Activated naive CD8-positive, alpha-beta T cell treated with anti-CD3 and anti-CD28 coated beads, Interleukin-2, amount 50 U/mL, for 24 hours (primary cell): ENCODE data around the gene GSDMA.

Source experiments
- ATAC-seq: fragments of 150-1000 bp; cut with Tn5 transposase; one replicate; pipeline ENCODE4 v1.10.0; 2021
- DNase-seq: peaks from one replicate; pipeline ENCODE4 v3.0.0; 2021
- H3K27ac Mint-ChIP-seq: one replicate; pipeline ENCODE4 v1.8.0; 2021; ENCODE audit warnings: mild to moderate bottlenecking, mixed read lengths
- H3K27me3 Mint-ChIP-seq: one replicate; pipeline ENCODE4 v1.8.0; 2021; ENCODE audit warnings: mixed read lengths
- H3K36me3 Mint-ChIP-seq: one replicate; pipeline ENCODE4 v1.8.0; 2021; ENCODE audit warnings: low read depth, mixed read lengths
- H3K4me1 Mint-ChIP-seq: one replicate; pipeline ENCODE4 v1.8.0; 2021; ENCODE audit warnings: mixed read lengths
- H3K4me3 Mint-ChIP-seq: one replicate; pipeline ENCODE4 v1.8.0; 2021; ENCODE audit warnings: mild to moderate bottlenecking, moderate library complexity, mixed read lengths
- H3K9me3 Mint-ChIP-seq: one replicate; pipeline ENCODE4 v1.8.0; 2021; ENCODE audit warnings: mixed read lengths

GSDMA gene

GRCh38 chr17:40015005-40015997, 52.5 kb downstream of the GSDMA start, which contains the start of gene CSF3:
CSF3 (plus strand) TSS chr17:40015440; CDS start chr17:40015475, 35 bp downstream.
- peaks cover 1% of the 10 kb centered on the region for H3K27me3 Mint-ChIP-seq
- no peak within 1 kb of the TSS for H3K4me3 Mint-ChIP-seq
- peaks cover 1% of the 10 kb centered on the region for H3K36me3 Mint-ChIP-seq
- DNase-seq, result no peak
- no peak for ATAC-seq
- H3K9me3 Mint-ChIP-seq, result no peaks in the 10 kb centered on the region
- peaks cover 2% of the 10 kb centered on the region for H3K4me1 Mint-ChIP-seq
- H3K27ac Mint-ChIP-seq, result no peak within 1 kb of the TSS

GRCh38 chr17:40015998-40016985, 53.5 kb downstream of the GSDMA start:
- ATAC-seq (no peak), DNase-seq (no peak)
- no peaks in the 10 kb centered on the region for H3K4me1 Mint-ChIP-seq
- H3K4me3 Mint-ChIP-seq, result no peak overlapping the region
- no peak overlapping the region for H3K27ac Mint-ChIP-seq
- peaks cover 1% of the 10 kb centered on the region for H3K27me3 Mint-ChIP-seq
- no peaks in the 10 kb centered on the region for H3K9me3 Mint-ChIP-seq
- H3K36me3 Mint-ChIP-seq, result peaks cover 6% of the 10 kb centered on the region

GRCh38 chr17:40017422-40018080, 54.7 kb downstream of the GSDMA start:
- Mint-ChIP-seq H3K27me3 (no peaks in the 10 kb centered on the region), H3K27ac (no peak overlapping the region), H3K36me3 (peaks cover 11% of the 10 kb centered on the region), H3K4me3 (no peak overlapping the region), H3K4me1 (no peaks in the 10 kb centered on the region), H3K9me3 (no peaks in the 10 kb centered on the region)
- ATAC-seq (no peak), DNase-seq (no peak)

- Mint-ChIP-seq H3K27me3 (no peaks in the 10 kb centered on the region), H3K4me1 (no peaks in the 10 kb centered on the region), H3K4me3 (no peak overlapping the region), H3K9me3 (no peaks in the 10 kb centered on the region), H3K27ac (no peak overlapping the region), H3K36me3 (peaks cover 11% of the 10 kb centered on the region)
- DNase-seq (no peak), ATAC-seq (no peak)
Observed at GRCh38 chr17:40018211-40019121, 55.7 kb downstream of the GSDMA start.

GRCh38 chr17:40019140-40019991, 56.6 kb downstream of the GSDMA start:
- no peaks in the 10 kb centered on the region for H3K27me3 Mint-ChIP-seq
- H3K36me3 Mint-ChIP-seq, result peaks cover 11% of the 10 kb centered on the region
- ATAC-seq, result no peak
- no peaks in the 10 kb centered on the region for H3K9me3 Mint-ChIP-seq
- DNase-seq, result no peak
- no peak overlapping the region for H3K27ac Mint-ChIP-seq
- H3K4me3 Mint-ChIP-seq, result no peak overlapping the region
- no peaks in the 10 kb centered on the region for H3K4me1 Mint-ChIP-seq

- ATAC-seq (no peak), DNase-seq (no peak)
- Mint-ChIP-seq H3K36me3 (peaks cover 17% of the 10 kb centered on the region), H3K4me3 (no peak overlapping the region), H3K9me3 (no peaks in the 10 kb centered on the region), H3K27me3 (no peaks in the 10 kb centered on the region), H3K4me1 (no peaks in the 10 kb centered on the region), H3K27ac (no peak overlapping the region)
Observed at GRCh38 chr17:40020146-40020545, 57.3 kb downstream of the GSDMA start.

GRCh38 chr17:40021451-40021971, 58.7 kb downstream of the GSDMA start:
- DNase-seq (no peak), ATAC-seq (no peak)
- peaks cover 31% of the 10 kb centered on the region for H3K36me3 Mint-ChIP-seq

GRCh38 chr17:40022497-40022896, 59.7 kb downstream of the GSDMA start:
- Mint-ChIP-seq H3K4me3 (no peak overlapping the region), H3K9me3 (no peaks in the 10 kb centered on the region), H3K27me3 (no peaks in the 10 kb centered on the region), H3K27ac (no peak overlapping the region), H3K36me3 (peaks cover 32% of the 10 kb centered on the region), H3K4me1 (peaks cover 16% of the 10 kb centered on the region)
- no peak for ATAC-seq
- DNase-seq, result no peak

More at GRCh38 chr17:40021451-40021971, 58.7 kb downstream of the GSDMA start:
- no peak overlapping the region for H3K27ac Mint-ChIP-seq
- no peak overlapping the region for H3K4me3 Mint-ChIP-seq
- peaks cover 10% of the 10 kb centered on the region for H3K4me1 Mint-ChIP-seq
- no peaks in the 10 kb centered on the region for H3K9me3 Mint-ChIP-seq
- no peaks in the 10 kb centered on the region for H3K27me3 Mint-ChIP-seq

- Mint-ChIP-seq H3K36me3 (peaks cover 34% of the 10 kb centered on the region), H3K9me3 (no peaks in the 10 kb centered on the region), H3K27ac (no peak overlapping the region), H3K4me3 (no peak overlapping the region), H3K27me3 (no peaks in the 10 kb centered on the region), H3K4me1 (peaks cover 16% of the 10 kb centered on the region)
- no peak for ATAC-seq
- DNase-seq, result no peak
Observed at GRCh38 chr17:40022961-40023541, 60.2 kb downstream of the GSDMA start.

GRCh38 chr17:40023590-40024292, 60.9 kb downstream of the GSDMA start:
- Mint-ChIP-seq H3K4me3 (no peak overlapping the region), H3K36me3 (peaks cover 37% of the 10 kb centered on the region), H3K9me3 (no peaks in the 10 kb centered on the region), H3K4me1 (peaks cover 16% of the 10 kb centered on the region), H3K27me3 (no peaks in the 10 kb centered on the region), H3K27ac (no peak overlapping the region)
- ATAC-seq (no peak), DNase-seq (no peak)

GRCh38 chr17:40024901-40025300, 62.1 kb downstream of the GSDMA start:
- Mint-ChIP-seq H3K4me3 (no peak overlapping the region), H3K27me3 (no peaks in the 10 kb centered on the region), H3K36me3 (peaks cover 44% of the 10 kb centered on the region), H3K27ac (no peak overlapping the region), H3K9me3 (no peaks in the 10 kb centered on the region), H3K4me1 (peaks cover 16% of the 10 kb centered on the region)
- ATAC-seq (no peak), DNase-seq (no peak)

GRCh38 chr17:40025559-40025958, 62.8 kb downstream of the GSDMA start:
- no peaks in the 10 kb centered on the region for H3K9me3 Mint-ChIP-seq
- H3K27ac Mint-ChIP-seq, result no peak overlapping the region
- ATAC-seq, result no peak
- no peak overlapping the region for H3K4me3 Mint-ChIP-seq
- H3K27me3 Mint-ChIP-seq, result no peaks in the 10 kb centered on the region
- no peak for DNase-seq
- H3K36me3 Mint-ChIP-seq, result peaks cover 44% of the 10 kb centered on the region
- H3K4me1 Mint-ChIP-seq, result peaks cover 16% of the 10 kb centered on the region
